ENCODE measurements around the gene KCNJ12.

Gene KCNJ12

DNA sequence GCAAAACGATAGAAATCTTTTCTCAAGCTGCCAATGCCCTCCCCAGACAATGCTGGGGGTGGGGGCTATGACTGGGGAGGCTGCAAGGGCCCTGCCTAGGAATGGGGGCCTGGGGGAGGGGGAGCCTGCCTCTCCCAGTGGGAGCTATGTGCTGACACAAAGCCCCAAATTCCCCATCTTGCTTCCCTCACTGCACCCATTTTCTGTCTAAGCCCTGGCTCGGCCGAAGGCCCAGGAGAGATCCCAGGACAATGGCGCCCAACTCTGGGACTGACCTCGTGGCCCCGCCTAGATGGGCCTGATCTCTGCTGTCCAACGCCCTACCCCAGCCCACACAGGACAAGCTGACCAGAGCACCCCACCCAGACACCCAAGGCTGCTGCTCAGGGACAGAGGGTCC lies 11.1 kb upstream of the KCNJ12 start:
- Histone ChIP-seq H3K27me3 (ENCODE audit: control insufficient read depth in 5 of 5, insufficient read depth in 4 of 5, low read length in 5 of 5) (peaks cover 0 to 9% (median 3%) of the 10 kb centered on the region in 5 donors), H3K27ac (ENCODE audit: low read depth, low read length) (no peak overlapping the region), H3K4me1 (ENCODE audit: control insufficient read depth in 5 of 5, insufficient read depth in 5 of 5, low read length in 5 of 5) (peaks cover 0 to 2% (median 0%) of the 10 kb centered on the region in 5 donors), H3K9me3 (ENCODE audit: control insufficient read depth in 5 of 5, low read length in 5 of 5) (no peaks in the 10 kb centered on the region), H3K36me3 (ENCODE audit: control insufficient read depth in 5 of 5, insufficient read depth in 5 of 5, low read length in 5 of 5) (no peaks in the 10 kb centered on the region), H3K9ac (ENCODE audit: low read length in 5 of 5) (no peak overlapping the region), H3K4me3 (ENCODE audit: low read depth in 1 of 5, low read length in 5 of 5) (no peak overlapping the region)

- no peak overlapping the region for H3K9ac ChIP-seq (ENCODE audit: low read length in 5 of 5)
- H3K27ac ChIP-seq (ENCODE audit: low read depth, low read length): no peak overlapping the region
- H3K4me1 ChIP-seq (ENCODE audit: control insufficient read depth in 5 of 5, insufficient read depth in 5 of 5, low read length in 5 of 5): peaks cover 0 to 2% (median 0%) of the 10 kb centered on the region in 5 donors
- H3K27me3 ChIP-seq (ENCODE audit: control insufficient read depth in 5 of 5, insufficient read depth in 4 of 5, low read length in 5 of 5): peaks cover 0 to 9% (median 6%) of the 10 kb centered on the region in 5 donors
- H3K4me3 ChIP-seq (ENCODE audit: low read depth in 1 of 5, low read length in 5 of 5): no peak overlapping the region
- H3K9me3 ChIP-seq (ENCODE audit: control insufficient read depth in 5 of 5, low read length in 5 of 5): no peaks in the 10 kb centered on the region
- H3K36me3 ChIP-seq (ENCODE audit: control insufficient read depth in 5 of 5, insufficient read depth in 5 of 5, low read length in 5 of 5): no peaks in the 10 kb centered on the region
These were observed 7.5 kb upstream of the KCNJ12 start for GRCh38 chr17:21368545-21369246.

DNA sequence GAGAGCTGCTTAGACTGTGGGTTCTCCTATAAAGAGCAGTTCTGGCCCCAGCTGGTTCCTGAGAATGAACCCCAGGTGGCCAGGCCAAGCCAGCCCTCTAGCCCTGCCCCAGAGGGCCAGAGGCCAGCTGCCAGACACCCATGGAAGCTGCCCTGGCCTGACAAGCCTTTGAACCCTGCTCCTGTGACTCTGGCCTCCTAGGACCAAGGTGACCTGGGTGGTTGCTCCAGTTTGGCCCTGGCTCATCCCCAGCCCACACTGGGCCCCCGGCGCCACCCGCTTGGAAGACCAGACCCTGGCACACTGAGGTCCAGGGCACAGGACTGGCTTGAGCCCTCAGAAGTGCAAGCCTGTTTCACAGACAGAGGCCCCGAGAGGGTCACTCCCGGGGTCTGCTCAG lies 6.8 kb upstream of the KCNJ12 start:
- peaks cover 0 to 13% (median 6%) of the 10 kb centered on the region in 5 donors for H3K27me3 ChIP-seq (ENCODE audit: control insufficient read depth in 5 of 5, insufficient read depth in 4 of 5, low read length in 5 of 5)
- H3K9ac ChIP-seq (ENCODE audit: low read length in 5 of 5): no peak overlapping the region
- H3K4me1 ChIP-seq (ENCODE audit: control insufficient read depth in 5 of 5, insufficient read depth in 5 of 5, low read length in 5 of 5): peaks cover 0 to 2% (median 0%) of the 10 kb centered on the region in 5 donors
- H3K27ac ChIP-seq (ENCODE audit: low read depth, low read length): no peak overlapping the region
- H3K9me3 ChIP-seq (ENCODE audit: control insufficient read depth in 5 of 5, low read length in 5 of 5): no peaks in the 10 kb centered on the region
- no peaks in the 10 kb centered on the region for H3K36me3 ChIP-seq (ENCODE audit: control insufficient read depth in 5 of 5, insufficient read depth in 5 of 5, low read length in 5 of 5)
- H3K4me3 ChIP-seq (ENCODE audit: low read depth in 1 of 5, low read length in 5 of 5): no peak overlapping the region

DNA sequence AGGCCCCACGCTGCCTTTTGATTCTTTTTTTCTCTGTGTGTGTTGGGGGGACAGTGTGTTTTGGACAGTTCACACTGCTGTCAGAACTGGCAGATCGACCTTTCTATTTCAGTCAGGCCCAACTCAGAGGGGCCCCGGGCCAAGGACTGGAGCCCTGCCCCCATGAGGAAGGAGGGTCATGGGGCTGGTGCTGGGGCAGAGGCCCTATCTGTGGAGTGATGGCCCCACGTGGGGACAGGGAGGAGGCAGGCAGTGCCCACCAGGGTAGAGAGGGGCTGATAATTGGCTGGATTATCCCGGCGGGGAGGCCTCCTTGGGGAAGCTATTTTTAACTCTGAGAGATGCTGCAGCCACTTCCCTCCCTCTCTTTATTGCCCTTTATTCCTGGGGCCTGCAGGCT lies 5.7 kb upstream of the KCNJ12 start:
- peaks cover 0 to 23% (median 12%) of the 10 kb centered on the region in 5 donors for H3K27me3 ChIP-seq (ENCODE audit: control insufficient read depth in 5 of 5, insufficient read depth in 4 of 5, low read length in 5 of 5)
- peaks cover 0 to 2% (median 0%) of the 10 kb centered on the region in 5 donors for H3K4me1 ChIP-seq (ENCODE audit: control insufficient read depth in 5 of 5, insufficient read depth in 5 of 5, low read length in 5 of 5)
- H3K36me3 ChIP-seq (ENCODE audit: control insufficient read depth in 5 of 5, insufficient read depth in 5 of 5, low read length in 5 of 5): no peaks in the 10 kb centered on the region
- H3K9ac ChIP-seq (ENCODE audit: low read length in 5 of 5): no peak overlapping the region
- H3K9me3 ChIP-seq (ENCODE audit: control insufficient read depth in 5 of 5, low read length in 5 of 5): no peaks in the 10 kb centered on the region
- H3K4me3 ChIP-seq (ENCODE audit: low read depth in 1 of 5, low read length in 5 of 5): no peak overlapping the region
- no peak overlapping the region for H3K27ac ChIP-seq (ENCODE audit: low read depth, low read length)

DNA sequence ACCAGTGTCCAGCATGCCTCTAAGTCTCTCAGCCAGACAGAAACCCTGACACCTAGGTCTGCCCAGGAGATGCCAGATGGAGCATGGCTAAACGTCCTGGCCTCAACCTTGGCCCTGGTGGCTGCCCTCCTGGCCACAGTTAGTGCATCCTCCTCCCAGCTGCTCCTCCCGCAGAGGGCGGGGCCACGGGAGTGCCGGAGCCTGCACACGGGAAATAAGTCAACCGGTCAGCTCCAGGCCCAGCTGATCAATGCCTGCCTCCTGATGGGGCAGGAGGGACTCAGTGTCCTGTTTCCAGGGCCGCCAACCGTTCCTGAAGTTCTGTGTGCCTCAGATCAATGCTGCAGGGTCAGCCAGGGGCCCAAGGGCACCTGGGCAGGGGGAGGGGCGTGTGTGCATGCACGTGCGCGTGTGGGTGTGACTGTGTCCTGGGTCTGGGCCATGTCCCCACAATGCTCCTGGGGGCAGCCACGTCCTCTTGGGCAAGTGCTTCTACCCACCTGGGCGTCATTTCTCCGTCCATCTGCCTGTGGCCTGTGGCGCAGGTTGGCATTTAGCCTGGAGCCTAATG lies 4.6 kb upstream of the KCNJ12 start:
- Histone ChIP-seq H3K4me1 (ENCODE audit: control insufficient read depth in 5 of 5, insufficient read depth in 5 of 5, low read length in 5 of 5) (peaks cover 0 to 12% (median 3%) of the 10 kb centered on the region in 5 donors), H3K36me3 (ENCODE audit: control insufficient read depth in 5 of 5, insufficient read depth in 5 of 5, low read length in 5 of 5) (no peaks in the 10 kb centered on the region), H3K9me3 (ENCODE audit: control insufficient read depth in 5 of 5, low read length in 5 of 5) (no peaks in the 10 kb centered on the region), H3K4me3 (ENCODE audit: low read depth in 1 of 5, low read length in 5 of 5) (no peak overlapping the region), H3K27ac (ENCODE audit: low read depth, low read length) (no peak overlapping the region), H3K27me3 (ENCODE audit: control insufficient read depth in 5 of 5, insufficient read depth in 4 of 5, low read length in 5 of 5) (peaks cover 4 to 28% (median 17%) of the 10 kb centered on the region in 5 donors), H3K9ac (ENCODE audit: low read length in 5 of 5) (no peak overlapping the region)

GRCh38 chr17:21372256-21372954 lies 3.8 kb upstream of the KCNJ12 start:
- H3K27ac ChIP-seq (ENCODE audit: low read depth, low read length): no peak overlapping the region

DNA sequence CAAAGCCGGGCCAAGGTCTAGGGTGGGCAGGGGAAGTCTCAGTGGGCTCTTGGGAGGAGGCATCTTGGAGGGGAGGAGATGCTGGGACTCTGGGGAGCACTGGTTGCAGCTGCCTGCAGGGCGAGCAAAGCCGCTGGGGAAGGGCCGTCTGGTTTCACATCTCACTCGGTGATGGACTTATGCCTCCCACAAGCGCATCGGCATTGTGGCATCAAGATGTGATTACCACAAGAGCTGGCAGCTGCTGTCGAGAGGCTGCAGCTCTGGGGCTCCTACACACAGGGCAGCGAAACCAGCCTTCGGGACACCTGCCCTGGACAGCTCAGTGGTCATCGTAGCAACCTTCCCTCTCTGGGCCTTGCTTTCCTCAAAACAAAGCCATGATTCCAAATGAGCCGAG lies 3.1 kb upstream of the KCNJ12 start:
- Histone ChIP-seq H3K9ac (ENCODE audit: low read length in 5 of 5) (no peak overlapping the region), H3K4me1 (ENCODE audit: control insufficient read depth in 5 of 5, insufficient read depth in 5 of 5, low read length in 5 of 5) (peaks cover 0 to 26% (median 16%) of the 10 kb centered on the region in 5 donors), H3K36me3 (ENCODE audit: control insufficient read depth in 5 of 5, insufficient read depth in 5 of 5, low read length in 5 of 5) (no peaks in the 10 kb centered on the region), H3K9me3 (ENCODE audit: control insufficient read depth in 5 of 5, low read length in 5 of 5) (no peaks in the 10 kb centered on the region), H3K4me3 (ENCODE audit: low read depth in 1 of 5, low read length in 5 of 5) (no peak overlapping the region), H3K27ac (ENCODE audit: low read depth, low read length) (no peak overlapping the region), H3K27me3 (ENCODE audit: control insufficient read depth in 5 of 5, insufficient read depth in 4 of 5, low read length in 5 of 5) (peaks cover 14 to 39% (median 23%) of the 10 kb centered on the region in 5 donors)

More at GRCh38 chr17:21372256-21372954, 3.8 kb upstream of the KCNJ12 start:
- H3K9me3 ChIP-seq (ENCODE audit: control insufficient read depth in 5 of 5, low read length in 5 of 5): no peaks in the 10 kb centered on the region
- no peak overlapping the region for H3K9ac ChIP-seq (ENCODE audit: low read length in 5 of 5)
- no peak overlapping the region for H3K4me3 ChIP-seq (ENCODE audit: low read depth in 1 of 5, low read length in 5 of 5)
- peaks cover 0 to 20% (median 10%) of the 10 kb centered on the region in 5 donors for H3K4me1 ChIP-seq (ENCODE audit: control insufficient read depth in 5 of 5, insufficient read depth in 5 of 5, low read length in 5 of 5)
- peaks cover 9 to 34% (median 23%) of the 10 kb centered on the region in 5 donors for H3K27me3 ChIP-seq (ENCODE audit: control insufficient read depth in 5 of 5, insufficient read depth in 4 of 5, low read length in 5 of 5)
- H3K36me3 ChIP-seq (ENCODE audit: control insufficient read depth in 5 of 5, insufficient read depth in 5 of 5, low read length in 5 of 5): no peaks in the 10 kb centered on the region

- Histone ChIP-seq H3K9me3 (ENCODE audit: control insufficient read depth in 5 of 5, low read length in 5 of 5) (no peaks in the 10 kb centered on the region), H3K4me1 (ENCODE audit: control insufficient read depth in 5 of 5, insufficient read depth in 5 of 5, low read length in 5 of 5) (peaks cover 0 to 29% (median 20%) of the 10 kb centered on the region in 5 donors)
These were observed 2.3 kb upstream of the KCNJ12 start for GRCh38 chr17:21373696-21374440.

DNA sequence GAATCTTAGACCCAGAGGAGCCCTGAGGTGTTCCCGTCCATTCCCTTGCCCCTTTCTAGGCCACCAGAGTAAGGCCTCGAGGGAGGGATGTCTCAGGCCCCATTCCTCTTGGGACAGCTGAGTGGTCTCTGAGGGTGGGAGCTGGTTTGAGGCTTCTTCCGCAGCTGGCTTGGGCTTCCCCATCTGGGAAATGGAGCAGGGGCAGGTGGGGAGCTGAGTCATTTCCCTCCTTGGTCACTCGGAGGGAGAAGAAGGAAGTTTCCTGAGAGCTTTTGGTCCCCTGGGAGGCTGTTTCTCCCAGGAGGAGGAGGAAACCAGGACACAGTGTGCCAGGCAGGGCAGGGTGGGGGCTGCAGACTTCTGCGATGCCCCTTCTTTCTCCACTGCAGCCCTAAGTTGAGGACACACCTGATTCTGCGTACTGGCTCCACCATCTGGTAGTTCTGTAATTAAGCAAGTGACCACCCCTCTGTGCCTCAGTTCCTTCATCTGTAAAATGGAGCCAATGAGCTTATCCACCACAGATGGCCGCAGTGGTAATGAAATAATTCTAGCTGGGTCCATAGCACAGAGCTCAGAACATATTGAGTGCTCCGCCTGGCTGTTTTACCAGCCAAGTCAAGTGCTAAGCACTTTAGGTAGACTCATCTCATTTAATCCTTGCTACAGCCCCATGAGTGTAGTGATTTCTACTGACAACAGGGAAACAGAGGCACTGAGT lies 1.6 kb upstream of the KCNJ12 start:
- H3K9ac ChIP-seq (ENCODE audit: low read length in 5 of 5): no peak overlapping the region
- H3K36me3 ChIP-seq (ENCODE audit: control insufficient read depth in 5 of 5, insufficient read depth in 5 of 5, low read length in 5 of 5): no peaks in the 10 kb centered on the region
- no peak overlapping the region for H3K4me3 ChIP-seq (ENCODE audit: low read depth in 1 of 5, low read length in 5 of 5)
- H3K4me1 ChIP-seq (ENCODE audit: control insufficient read depth in 5 of 5, insufficient read depth in 5 of 5, low read length in 5 of 5): peaks cover 0 to 29% (median 20%) of the 10 kb centered on the region in 5 donors
- H3K27me3 ChIP-seq (ENCODE audit: control insufficient read depth in 5 of 5, insufficient read depth in 4 of 5, low read length in 5 of 5): peaks cover 28 to 50% (median 34%) of the 10 kb centered on the region in 5 donors
- no peaks in the 10 kb centered on the region for H3K9me3 ChIP-seq (ENCODE audit: control insufficient read depth in 5 of 5, low read length in 5 of 5)
- H3K27ac ChIP-seq (ENCODE audit: low read depth, low read length): no peak overlapping the region

More at GRCh38 chr17:21373696-21374440, 2.3 kb upstream of the KCNJ12 start:
- Histone ChIP-seq H3K27me3 (ENCODE audit: control insufficient read depth in 5 of 5, insufficient read depth in 4 of 5, low read length in 5 of 5) (peaks cover 23 to 42% (median 30%) of the 10 kb centered on the region in 5 donors), H3K4me3 (ENCODE audit: low read depth in 1 of 5, low read length in 5 of 5) (no peak overlapping the region), H3K27ac (ENCODE audit: low read depth, low read length) (no peak overlapping the region), H3K36me3 (ENCODE audit: control insufficient read depth in 5 of 5, insufficient read depth in 5 of 5, low read length in 5 of 5) (no peaks in the 10 kb centered on the region), H3K9ac (ENCODE audit: low read length in 5 of 5) (no peak overlapping the region)
